HG03469 (cell line): ENCODE results near the gene FLNC.

Experiments
- ATAC-seq: cut with Tn5 transposase; IDR thresholded peaks from one replicate; pipeline ENCODE4 v1.9.1; 2021; ENCODE audit warnings: mild to moderate bottlenecking, moderate library complexity, moderate number of reproducible peaks; ENCODE audit not compliant: unreplicated experiment

FLNC gene

GRCh38 chr7:128842674-128843641, 12.8 kb downstream of the FLNC start:
- no peak for ATAC-seq

DNA sequence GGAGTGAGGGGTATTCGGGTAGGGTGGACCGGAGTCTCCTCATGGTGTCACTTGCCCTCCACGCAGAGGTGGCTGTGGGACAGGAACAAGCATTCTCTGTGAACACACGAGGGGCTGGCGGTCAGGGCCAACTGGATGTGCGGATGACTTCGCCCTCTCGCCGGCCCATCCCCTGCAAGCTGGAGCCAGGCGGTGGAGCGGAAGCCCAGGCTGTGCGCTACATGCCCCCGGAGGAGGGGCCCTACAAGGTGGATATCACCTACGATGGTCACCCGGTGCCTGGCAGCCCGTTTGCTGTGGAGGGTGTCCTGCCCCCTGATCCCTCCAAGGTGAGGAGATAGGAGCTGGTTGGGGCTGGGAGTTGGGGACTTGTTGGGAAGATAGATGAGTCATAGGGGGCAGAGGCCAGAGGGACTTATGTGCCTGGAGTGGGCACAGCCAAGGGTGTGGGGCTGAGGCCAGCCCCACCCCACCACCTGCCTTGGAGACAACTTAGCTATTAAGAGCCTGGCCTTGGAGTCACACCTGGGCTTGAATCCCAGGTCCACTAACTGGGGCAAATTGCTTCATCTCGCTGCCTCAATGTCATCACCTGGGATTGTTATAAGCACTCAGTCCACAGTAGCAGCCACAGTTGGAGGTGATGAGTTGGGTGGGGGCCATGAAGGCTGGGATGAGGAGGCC, 13.9 kb downstream of the FLNC start:
- no peak for ATAC-seq

- ATAC-seq: no peak
Observed at GRCh38 chr7:128844777-128845311, 14.6 kb downstream of the FLNC start.

DNA sequence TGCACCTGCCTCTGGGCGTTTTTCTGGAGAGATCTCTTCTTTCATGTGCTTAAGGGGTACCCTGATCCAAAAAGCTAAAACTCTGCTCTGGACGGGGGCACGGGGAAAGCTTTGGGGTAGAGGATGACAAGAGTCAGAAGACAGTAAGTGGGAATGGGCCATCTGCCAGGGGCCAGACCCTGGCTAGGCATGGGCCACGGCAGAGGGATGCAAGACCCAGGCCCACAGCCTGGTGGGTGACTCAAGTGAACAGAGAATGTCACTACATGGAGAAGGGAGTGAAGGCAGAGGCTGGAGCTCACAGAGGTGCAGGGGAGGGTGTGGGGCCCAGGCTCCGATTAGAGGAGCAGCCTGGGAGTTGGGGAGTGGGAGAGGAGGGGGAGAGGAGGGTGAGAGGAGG, 15.3 kb downstream of the FLNC start:
- no peak for ATAC-seq

GRCh38 chr7:128845987-128846386, 15.8 kb downstream of the FLNC start:
- ATAC-seq: no peak

- ATAC-seq: no peak
Observed at GRCh38 chr7:128846781-128847444, 16.7 kb downstream of the FLNC start.

DNA sequence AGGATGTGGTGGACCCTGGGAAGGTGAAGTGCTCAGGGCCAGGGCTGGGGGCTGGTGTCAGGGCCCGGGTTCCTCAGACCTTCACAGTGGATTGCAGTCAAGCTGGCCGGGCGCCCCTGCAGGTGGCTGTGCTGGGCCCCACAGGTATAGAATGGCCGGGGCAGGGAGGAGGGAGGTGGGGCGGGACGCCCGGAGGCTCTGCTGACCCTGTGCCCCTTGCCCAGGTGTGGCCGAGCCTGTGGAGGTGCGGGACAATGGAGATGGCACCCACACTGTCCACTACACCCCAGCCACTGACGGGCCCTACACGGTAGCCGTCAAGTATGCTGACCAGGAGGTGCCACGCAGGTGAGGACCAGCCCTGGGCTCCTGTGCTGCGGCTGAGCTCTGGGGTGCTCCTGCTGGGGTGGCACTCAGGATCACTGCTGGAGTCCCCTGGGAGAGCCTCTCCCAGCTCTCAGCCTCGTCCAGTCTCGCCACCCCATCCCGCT, 17.6 kb downstream of the FLNC start:
- ATAC-seq: no peak

- no peak for ATAC-seq
Observed at GRCh38 chr7:128848289-128849155, 18.3 kb downstream of the FLNC start.

DNA sequence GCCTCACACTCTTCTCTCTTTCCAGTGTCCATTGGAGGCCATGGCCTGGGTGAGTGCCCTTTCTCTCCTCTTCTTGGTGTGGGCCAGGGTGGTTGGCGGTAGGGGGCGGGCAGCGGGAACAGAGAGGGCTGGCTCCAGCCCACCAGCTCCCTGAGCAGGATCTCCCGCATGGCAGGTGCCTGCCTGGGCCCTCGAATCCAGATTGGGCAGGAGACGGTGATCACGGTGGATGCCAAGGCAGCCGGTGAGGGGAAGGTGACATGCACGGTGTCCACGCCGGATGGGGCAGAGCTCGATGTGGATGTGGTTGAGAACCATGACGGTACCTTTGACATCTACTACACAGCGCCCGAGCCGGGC, 18.9 kb downstream of the FLNC start:
- ATAC-seq: no peak

DNA sequence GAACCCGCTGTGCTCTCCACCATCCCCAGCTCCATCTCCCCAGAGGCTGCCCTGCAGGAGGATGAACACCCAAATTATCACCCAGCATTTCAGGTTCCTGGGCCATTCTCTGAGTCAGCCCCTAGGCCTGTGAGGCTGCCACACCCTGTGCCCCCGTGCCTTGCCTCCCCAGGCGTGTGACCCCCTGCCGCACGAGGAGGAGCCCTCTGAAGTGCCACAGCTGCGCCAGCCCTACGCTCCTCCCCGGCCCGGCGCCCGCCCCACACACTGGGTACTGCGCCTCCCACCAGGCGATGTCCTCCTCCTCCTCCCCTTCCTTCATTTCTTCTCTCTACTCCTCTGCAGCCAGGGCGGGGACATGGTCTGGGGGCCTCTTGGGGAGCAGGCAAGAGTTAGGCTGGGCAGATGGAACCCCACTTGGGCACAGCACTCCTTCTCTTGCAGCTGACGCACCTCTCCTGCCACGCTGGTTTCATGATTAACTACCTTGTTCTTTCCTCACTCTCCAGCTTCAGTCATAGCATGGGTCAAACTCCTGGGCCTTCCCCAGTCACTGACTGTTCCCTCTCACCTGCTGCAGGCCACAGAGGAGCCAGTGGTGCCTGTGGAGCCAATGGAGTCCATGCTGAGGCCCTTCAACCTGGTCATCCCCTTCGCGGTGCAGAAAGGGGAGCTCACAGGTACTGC, 19.7 kb downstream of the FLNC start:
- no peak for ATAC-seq

GRCh38 chr7:128852537-128853254, 22.5 kb downstream of the FLNC start:
- ATAC-seq: no peak

DNA sequence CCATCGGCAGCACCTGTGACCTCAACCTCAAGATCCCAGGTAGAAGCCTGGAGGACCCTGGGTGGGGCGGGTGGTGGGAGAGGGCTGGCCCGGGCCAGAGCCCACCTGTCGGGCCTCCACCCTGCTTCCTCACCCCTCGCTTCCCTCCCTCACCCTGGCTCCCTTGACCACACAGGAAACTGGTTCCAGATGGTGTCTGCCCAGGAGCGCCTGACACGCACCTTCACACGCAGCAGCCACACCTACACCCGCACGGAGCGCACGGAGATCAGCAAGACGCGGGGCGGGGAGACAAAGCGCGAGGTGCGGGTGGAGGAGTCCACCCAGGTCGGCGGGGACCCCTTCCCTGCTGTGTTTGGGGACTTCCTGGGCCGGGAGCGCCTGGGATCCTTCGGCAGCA, 23.6 kb downstream of the FLNC start:
- no peak for ATAC-seq

- ATAC-seq: no peak
Observed at GRCh38 chr7:128854396-128854795, 24.2 kb downstream of the FLNC start.

DNA sequence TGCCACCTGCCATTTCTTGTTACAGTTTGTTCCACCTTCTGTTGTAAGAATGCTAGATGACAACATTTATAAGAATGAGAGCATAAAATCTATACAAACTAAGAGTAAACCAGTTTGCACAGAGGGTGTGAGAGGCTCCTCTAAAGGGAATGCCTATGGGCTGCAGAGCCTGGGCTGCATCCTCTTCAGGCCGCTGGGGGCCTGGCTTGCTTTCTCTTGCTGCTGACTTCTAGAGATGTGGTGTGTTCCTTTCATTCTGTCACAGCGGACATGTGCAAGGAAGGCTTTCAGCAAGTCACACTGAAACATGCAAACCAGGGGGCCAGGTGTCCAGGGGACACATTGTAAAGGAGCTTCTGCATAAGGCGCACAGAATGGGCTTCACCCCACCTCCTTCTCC, 25.4 kb downstream of the FLNC start:
- no peak for ATAC-seq

DNA sequence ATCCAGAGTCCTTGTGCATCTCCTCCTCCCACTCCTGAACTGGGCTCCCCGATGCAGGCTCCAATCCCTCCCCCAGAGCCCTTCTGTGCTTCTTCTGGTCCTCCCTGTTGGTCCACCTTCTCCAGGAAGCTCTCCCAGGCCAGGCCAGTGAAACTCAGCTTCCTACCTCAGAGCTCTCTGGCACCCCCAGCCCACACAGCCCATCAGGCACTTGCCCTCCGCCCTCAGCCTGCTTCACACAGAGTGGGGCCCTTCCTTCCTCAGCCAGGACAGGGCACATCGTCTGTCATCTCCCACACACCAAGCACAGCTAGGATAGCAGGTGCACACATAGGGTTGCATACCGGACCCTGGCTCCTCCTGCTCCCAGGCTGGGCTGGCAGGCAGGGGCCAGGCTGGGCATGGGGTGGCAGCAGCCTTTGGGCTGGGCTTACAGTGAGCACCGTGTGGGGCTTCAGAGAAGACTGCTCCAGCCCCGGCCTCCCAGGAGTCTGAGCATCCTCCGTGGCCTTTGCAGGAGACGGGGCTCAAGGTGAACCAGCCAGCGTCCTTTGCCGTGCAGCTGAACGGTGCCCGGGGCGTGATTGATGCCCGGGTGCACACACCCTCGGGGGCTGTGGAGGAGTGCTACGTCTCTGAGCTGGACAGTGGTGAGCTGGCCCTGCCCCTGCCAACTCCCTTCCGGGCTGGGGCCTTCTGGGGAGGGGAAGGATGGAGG, 26.0 kb downstream of the FLNC start:
- no peak for ATAC-seq

DNA sequence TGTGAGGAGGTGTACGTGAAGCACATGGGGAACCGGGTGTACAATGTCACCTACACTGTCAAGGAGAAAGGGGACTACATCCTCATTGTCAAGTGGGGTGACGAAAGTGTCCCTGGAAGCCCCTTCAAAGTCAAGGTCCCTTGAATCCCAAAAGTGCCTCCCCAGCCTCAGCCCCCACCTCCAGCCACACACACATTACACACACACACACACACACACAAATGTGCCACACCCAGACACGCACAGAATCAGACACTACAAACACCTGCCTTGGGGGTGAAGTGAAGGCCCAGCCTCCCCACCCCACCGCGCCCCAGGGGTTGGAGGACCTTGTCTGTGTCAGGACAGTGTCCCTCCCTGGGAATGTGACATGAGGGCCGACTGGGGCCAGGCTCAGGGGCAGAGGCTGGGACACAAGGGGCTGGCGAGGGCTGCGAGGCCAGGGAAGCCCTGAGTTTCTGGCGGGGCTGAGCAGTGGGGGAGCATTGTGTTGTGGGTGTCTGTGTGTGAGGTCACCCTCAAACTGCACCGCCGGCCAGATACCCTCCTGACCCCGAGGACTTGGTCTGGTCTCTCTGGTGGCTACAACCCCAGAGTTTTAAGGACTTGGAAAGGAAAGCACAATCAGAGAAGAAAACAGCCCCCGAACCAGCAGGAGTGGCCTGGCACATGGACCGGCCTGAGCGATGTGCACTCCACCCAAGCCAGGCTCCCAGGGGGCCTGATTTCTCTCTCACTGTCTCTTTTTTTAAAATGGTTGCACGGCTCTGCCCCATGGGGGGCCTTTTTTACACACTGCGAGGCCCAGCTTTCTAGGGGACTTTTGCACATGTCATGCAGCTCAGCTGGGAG, 28.4 kb downstream of the FLNC start:
- ATAC-seq: no peak
